Measurements from ENCODE around the gene PAX7.

The PAX7 gene

GRCh38 chr1:18644973-18645746 is 14.5 kb downstream of the PAX7 start:
- Histone ChIP-seq H3K4me2 (ENCODE audit: low read length) (no peak overlapping the region), H3K36me3 (ENCODE audit: insufficient read depth, low read length) (no peaks in the 10 kb centered on the region)

GRCh38 chr1:18645747-18646090 is 15.1 kb downstream of the PAX7 start:
- no peak for TF ChIP-seq EZH2 (IDR thresholded peaks at IDR 0.05; ENCODE audit: borderline replicate concordance, low read length)
- no peak for TF ChIP-seq CTCF (IDR thresholded peaks at IDR 0.05; ENCODE audit: low read length)
- Histone ChIP-seq H3K4me2 (ENCODE audit: low read length) (no peak overlapping the region), H3K9me3 (ENCODE audit: low read length) (no peaks in the 10 kb centered on the region), H3K4me1 (ENCODE audit: insufficient read depth, low read length, severe bottlenecking) (no peaks in the 10 kb centered on the region), H3K79me2 (ENCODE audit: insufficient read depth, low read length) (no peaks in the 10 kb centered on the region), H3K9ac (ENCODE audit: low read length) (no peak overlapping the region), H3K27me3 (ENCODE audit: insufficient read depth, low read length) (peaks cover 3% of the 10 kb centered on the region; the same call in 1 of the 2 replicates), H3K4me3 (ENCODE audit: low read depth, low read length, poor library complexity, severe bottlenecking) (no peak overlapping the region), H3K36me3 (ENCODE audit: insufficient read depth, low read length) (no peaks in the 10 kb centered on the region), H3K27ac (ENCODE audit: low read depth, low read length, poor library complexity, severe bottlenecking) (no peak overlapping the region), H3F3A (ENCODE audit: insufficient read depth, low read length) (no peaks in the 10 kb centered on the region), H2AFZ (ENCODE audit: low read length) (no peak overlapping the region), H3K9me2 (ENCODE audit: low read depth, low read length) (no peaks in the 10 kb centered on the region), H4K20me1 (ENCODE audit: insufficient read depth, low read length) (no peaks in the 10 kb centered on the region)

More at GRCh38 chr1:18644973-18645746, 14.5 kb downstream of the PAX7 start:
- Histone ChIP-seq H2AFZ (ENCODE audit: low read length) (no peak overlapping the region), H3K27ac (ENCODE audit: low read depth, low read length, poor library complexity, severe bottlenecking) (no peak overlapping the region), H3K27me3 (ENCODE audit: insufficient read depth, low read length) (peaks cover 3% of the 10 kb centered on the region; the same call in 1 of the 2 replicates), H3F3A (ENCODE audit: insufficient read depth, low read length) (no peaks in the 10 kb centered on the region), H4K20me1 (ENCODE audit: insufficient read depth, low read length) (no peaks in the 10 kb centered on the region), H3K4me3 (ENCODE audit: low read depth, low read length, poor library complexity, severe bottlenecking) (no peak overlapping the region), H3K9me2 (ENCODE audit: low read depth, low read length) (no peaks in the 10 kb centered on the region), H3K9me3 (ENCODE audit: low read length) (no peaks in the 10 kb centered on the region), H3K9ac (ENCODE audit: low read length) (no peak overlapping the region), H3K79me2 (ENCODE audit: insufficient read depth, low read length) (no peaks in the 10 kb centered on the region), H3K4me1 (ENCODE audit: insufficient read depth, low read length, severe bottlenecking) (no peaks in the 10 kb centered on the region)
- TF ChIP-seq CTCF (IDR thresholded peaks at IDR 0.05; ENCODE audit: low read length) (no peak), EZH2 (IDR thresholded peaks at IDR 0.05; ENCODE audit: borderline replicate concordance, low read length) (no peak)

DNA sequence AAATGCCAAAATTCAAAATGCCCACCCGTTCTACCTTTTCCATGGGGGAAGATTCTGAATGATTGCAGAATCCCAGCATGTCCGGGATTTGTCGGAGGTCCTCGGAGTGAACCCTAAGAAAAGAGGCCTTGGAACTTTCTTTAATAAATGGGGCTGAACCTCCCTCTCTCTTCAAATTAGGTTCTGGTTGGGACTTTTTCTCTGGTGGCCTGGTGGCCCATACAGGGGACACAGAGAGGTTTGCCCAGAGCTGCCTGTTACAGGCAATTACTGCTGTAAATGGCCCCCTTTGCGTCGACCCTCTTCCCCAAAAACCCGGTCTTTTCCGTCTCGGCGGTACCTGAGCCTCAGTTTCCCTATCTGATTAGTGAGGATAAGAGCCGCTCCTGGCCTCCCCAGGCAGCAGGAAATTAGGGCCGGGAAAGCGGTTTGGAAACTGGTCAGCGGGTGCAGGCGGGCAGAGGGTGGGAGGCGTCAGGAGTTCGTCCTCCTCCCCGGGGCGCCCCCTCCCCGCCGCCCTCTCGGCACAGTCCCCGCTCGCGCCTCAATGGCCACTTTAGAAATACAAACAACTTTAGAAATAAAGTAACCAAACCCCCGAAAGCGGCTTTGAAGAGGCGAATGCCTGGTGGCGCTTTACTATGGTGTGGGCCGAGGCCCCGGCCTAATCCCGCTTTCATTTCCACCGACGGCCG is 15.6 kb downstream of the PAX7 start:
- Histone ChIP-seq H3K79me2 (ENCODE audit: insufficient read depth, low read length) (no peaks in the 10 kb centered on the region), H3K27me3 (ENCODE audit: insufficient read depth, low read length) (peaks cover 3% of the 10 kb centered on the region; the same call in 1 of the 2 replicates), H3K4me2 (ENCODE audit: low read length) (no peak overlapping the region), H3K9ac (ENCODE audit: low read length) (no peak overlapping the region), H3K27ac (ENCODE audit: low read depth, low read length, poor library complexity, severe bottlenecking) (no peak overlapping the region), H3K9me3 (ENCODE audit: low read length) (no peaks in the 10 kb centered on the region), H3K4me1 (ENCODE audit: insufficient read depth, low read length, severe bottlenecking) (no peaks in the 10 kb centered on the region), H2AFZ (ENCODE audit: low read length) (no peak overlapping the region), H4K20me1 (ENCODE audit: insufficient read depth, low read length) (no peaks in the 10 kb centered on the region), H3K36me3 (ENCODE audit: insufficient read depth, low read length) (no peaks in the 10 kb centered on the region), H3F3A (ENCODE audit: insufficient read depth, low read length) (no peaks in the 10 kb centered on the region), H3K4me3 (ENCODE audit: low read depth, low read length, poor library complexity, severe bottlenecking) (no peak overlapping the region), H3K9me2 (ENCODE audit: low read depth, low read length) (no peaks in the 10 kb centered on the region)
- no peak for TF ChIP-seq CTCF (IDR thresholded peaks at IDR 0.05; ENCODE audit: low read length)
- TF ChIP-seq EZH2 (IDR thresholded peaks at IDR 0.05; ENCODE audit: borderline replicate concordance, low read length): no peak
